Hepatocyte (in vitro differentiated cells): ENCODE data around the gene PLEKHM3. TPM values are rescaled to one million over a fixed set of nuclear protein-coding genes. Genes with fewer than 3 reads are reported as not detected.

Experiments
- DNase-seq: peaks from one replicate; pipeline ENCODE4 v3.0.0-alpha.2; 2016; ENCODE audit warnings: low spot score
- H2AFZ ChIP-seq: fragments of 200-600 bp; sonication (generic); 2 replicates; pipeline ENCODE4 v1.6.0; 2016; ENCODE audit warnings: antibody characterized with exemption, mild to moderate bottlenecking
- H3K27ac ChIP-seq: fragments of 200-600 bp; sonication (generic); 2 replicates; pipeline ENCODE4 v1.5.1; 2016; ENCODE audit warnings: mild to moderate bottlenecking
- H3K27me3 ChIP-seq: fragments of 200-600 bp; sonication (generic); 2 replicates; pipeline ENCODE4 v1.6.1; 2016
- H3K36me3 ChIP-seq: fragments of 200-600 bp; sonication (generic); replicated peaks from 2 replicates; pipeline ENCODE4 v1.5.1; 2016; ENCODE audit warnings: low read depth; ENCODE audit not compliant: insufficient read depth
- H3K4me1 ChIP-seq: fragments of 200-600 bp; sonication (generic); 2 replicates; pipeline ENCODE4 v1.5.1; 2016; ENCODE audit warnings: mild to moderate bottlenecking, moderate library complexity; ENCODE audit not compliant: insufficient read depth
- H3K4me2 ChIP-seq: fragments of 200-600 bp; sonication (generic); 2 replicates; pipeline ENCODE4 v1.6.0; 2016
- H3K4me3 ChIP-seq: fragments of 200-600 bp; sonication (generic); 2 replicates; pipeline ENCODE4 v1.5.1; 2016; ENCODE audit warnings: mild to moderate bottlenecking
- H3K79me2 ChIP-seq: fragments of 200-600 bp; sonication (generic); 2 replicates; pipeline ENCODE4 v1.6.0; 2017; ENCODE audit warnings: mild to moderate bottlenecking
- H3K9me2 ChIP-seq: fragments of 200-600 bp; sonication (generic); replicated peaks from 2 replicates; pipeline ENCODE4 v1.6.0; 2017; ENCODE audit warnings: mild to moderate bottlenecking; ENCODE audit not compliant: insufficient read depth
- H3K9me3 ChIP-seq: fragments of 200-600 bp; sonication (generic); 2 replicates; pipeline ENCODE4 v1.5.1; 2016; ENCODE audit warnings: low read depth, mild to moderate bottlenecking
- H4K20me1 ChIP-seq: fragments of 200-600 bp; sonication (generic); 2 replicates; pipeline ENCODE4 v1.6.0; 2016; ENCODE audit warnings: mild to moderate bottlenecking; ENCODE audit not compliant: insufficient read depth, poor library complexity, severe bottlenecking
- EZH2 ChIP-seq: fragments of 200-600 bp; sonication (generic); IDR thresholded peaks from 2 replicates; pipeline ENCODE4 v1.6.1; 2016; ENCODE audit warnings: antibody characterized with exemption, mild to moderate bottlenecking, borderline replicate concordance
- EZH2phosphoT487 ChIP-seq: fragments of 200-600 bp; sonication (generic); IDR thresholded peaks from one replicate; pipeline ENCODE4 v1.6.1; 2018; ENCODE audit warnings: antibody characterized with exemption, mild to moderate bottlenecking, low read depth, moderate library complexity; ENCODE audit not compliant: unreplicated experiment, severe bottlenecking
- WGBS: methylation state at CpG from one replicate; pipeline ENCODE4 v1.1.6; 2016; ENCODE audit warnings: low lambda C conversion rate; ENCODE audit errors: missing lambda C conversion rate; 5-methylcytosine and 5-hydroxymethylcytosine counted together
- polyA plus RNA-seq: library from polyadenylated mRNA; unstranded; fragments of >200 nt; fragmentation: Nextera tagmentation; extraction: Ambion mirVana; gene quantifications from 2 replicates; pipeline ENCODE4 v1.2.1, GENCODE V29; 2016
- total RNA-seq: library from RNA; depleted of rRNA; stranded (reverse); fragments of >200 nt; gene quantifications from 2 replicates; pipeline ENCODE4 v1.2.3, GENCODE V29; 2014
- TF ChIP-seq, protein P1 (sequence below): fragments of 200-600 bp; sonication (generic); IDR thresholded peaks from 2 replicates; pipeline ENCODE4 v1.5.1; 2016; ENCODE audit warnings: antibody characterized with exemption, mild to moderate bottlenecking; ENCODE audit not compliant: poor library complexity

Gene PLEKHM3
- total and polyA plus RNA-seq, 2 experiments from 2014 or later = 4.2 to 11.1 TPM

DNA sequence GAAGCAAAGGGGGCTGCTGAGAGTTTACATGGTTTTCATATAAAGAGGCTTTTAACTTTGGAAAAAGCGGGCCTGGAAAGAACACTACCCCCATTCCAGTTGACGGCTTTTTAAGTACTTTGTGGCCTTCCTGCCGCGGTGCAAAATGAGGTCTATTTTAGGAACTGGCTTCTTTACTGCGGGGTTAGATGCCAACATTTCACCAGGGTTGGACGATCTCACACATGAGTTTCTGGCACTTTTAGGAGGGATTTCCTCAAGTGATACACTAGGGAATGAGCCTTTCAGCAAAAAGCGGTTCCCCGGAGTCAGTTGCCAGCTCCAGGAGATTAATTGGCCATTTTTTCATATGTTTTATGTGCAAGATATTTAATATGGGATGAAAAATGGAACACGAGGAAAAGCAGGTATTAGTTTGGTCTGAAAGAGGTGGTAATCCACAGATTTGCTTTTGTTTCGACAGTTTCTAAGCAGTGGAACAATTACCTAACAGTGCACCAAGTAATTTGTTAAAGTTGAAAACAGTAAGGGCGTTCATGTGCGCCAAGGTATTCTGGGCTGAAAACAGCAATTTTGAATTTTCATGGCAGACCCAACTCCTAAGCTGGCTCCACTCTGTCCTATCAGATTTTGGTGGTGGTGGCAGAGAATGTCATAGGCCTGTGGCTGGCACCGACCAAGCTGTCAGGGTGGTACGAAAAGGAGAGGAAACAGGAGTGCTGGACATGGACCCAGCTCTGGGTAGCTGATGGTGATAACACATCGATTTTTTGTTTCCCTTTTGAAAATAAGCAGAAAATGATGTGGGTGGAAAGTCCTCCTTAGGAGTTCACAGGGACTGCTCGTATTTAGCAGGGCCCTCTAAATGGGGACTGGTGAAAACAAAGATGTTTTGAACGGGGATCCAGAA, 200.0 kb downstream of the PLEKHM3 start:
- DNase-seq = no peak
- H3K27ac ChIP-seq = no peak overlapping the region
- H3K4me1 ChIP-seq = peaks cover 27% of the 10 kb centered on the region
- no peaks in the 10 kb centered on the region for H4K20me1 ChIP-seq
- no peak for TF ChIP-seq EZH2
- TF ChIP-seq, protein P1, sequence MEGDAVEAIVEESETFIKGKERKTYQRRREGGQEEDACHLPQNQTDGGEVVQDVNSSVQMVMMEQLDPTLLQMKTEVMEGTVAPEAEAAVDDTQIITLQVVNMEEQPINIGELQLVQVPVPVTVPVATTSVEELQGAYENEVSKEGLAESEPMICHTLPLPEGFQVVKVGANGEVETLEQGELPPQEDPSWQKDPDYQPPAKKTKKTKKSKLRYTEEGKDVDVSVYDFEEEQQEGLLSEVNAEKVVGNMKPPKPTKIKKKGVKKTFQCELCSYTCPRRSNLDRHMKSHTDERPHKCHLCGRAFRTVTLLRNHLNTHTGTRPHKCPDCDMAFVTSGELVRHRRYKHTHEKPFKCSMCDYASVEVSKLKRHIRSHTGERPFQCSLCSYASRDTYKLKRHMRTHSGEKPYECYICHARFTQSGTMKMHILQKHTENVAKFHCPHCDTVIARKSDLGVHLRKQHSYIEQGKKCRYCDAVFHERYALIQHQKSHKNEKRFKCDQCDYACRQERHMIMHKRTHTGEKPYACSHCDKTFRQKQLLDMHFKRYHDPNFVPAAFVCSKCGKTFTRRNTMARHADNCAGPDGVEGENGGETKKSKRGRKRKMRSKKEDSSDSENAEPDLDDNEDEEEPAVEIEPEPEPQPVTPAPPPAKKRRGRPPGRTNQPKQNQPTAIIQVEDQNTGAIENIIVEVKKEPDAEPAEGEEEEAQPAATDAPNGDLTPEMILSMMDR = no peak
- TF ChIP-seq EZH2phosphoT487 = no peak
- no peaks in the 10 kb centered on the region for H3K36me3 ChIP-seq
- no peaks in the 10 kb centered on the region for H3K79me2 ChIP-seq
- no peak overlapping the region for H3K4me2 ChIP-seq
- no peaks in the 10 kb centered on the region for H3K9me3 ChIP-seq
- 92% methylated on average over 17 of the region's 17 CpGs for WGBS
- H3K4me3 ChIP-seq = no peak overlapping the region
- H2AFZ ChIP-seq = no peak overlapping the region
- no peaks in the 10 kb centered on the region for H3K27me3 ChIP-seq
- no peaks in the 10 kb centered on the region for H3K9me2 ChIP-seq

DNA sequence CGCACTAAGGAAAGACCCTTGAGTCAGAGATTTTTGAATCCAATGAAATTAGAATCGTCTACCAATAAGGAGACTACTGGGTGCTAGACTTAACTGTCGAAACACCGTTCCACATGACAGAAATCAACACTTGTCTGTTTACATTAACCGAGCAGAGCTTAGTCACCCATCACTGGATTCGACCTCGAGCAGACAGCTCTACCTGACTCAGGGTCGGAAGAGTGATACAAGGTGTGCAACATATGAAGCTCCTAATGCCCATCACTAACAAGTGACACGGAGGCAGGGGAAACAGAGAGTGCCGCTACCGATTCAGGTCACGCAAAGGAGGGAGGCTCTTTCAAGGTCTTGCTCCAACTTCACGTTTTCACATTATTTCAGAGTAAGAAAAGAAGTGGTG, 201.5 kb downstream of the PLEKHM3 start:
- H4K20me1 ChIP-seq = no peaks in the 10 kb centered on the region
- no peaks in the 10 kb centered on the region for H3K27me3 ChIP-seq
- H3K9me3 ChIP-seq = no peaks in the 10 kb centered on the region
- H3K4me3 ChIP-seq = no peak overlapping the region
- no peak overlapping the region for H2AFZ ChIP-seq
- no peaks in the 10 kb centered on the region for H3K36me3 ChIP-seq
- H3K4me1 ChIP-seq = peaks cover 22% of the 10 kb centered on the region
- DNase-seq = no peak
- no peaks in the 10 kb centered on the region for H3K79me2 ChIP-seq
- H3K27ac ChIP-seq = no peak overlapping the region
- no peak for TF ChIP-seq EZH2phosphoT487
- TF ChIP-seq, protein P1 = no peak
- no peak for TF ChIP-seq EZH2
- 88% methylated on average over 13 of the region's 13 CpGs for WGBS
- no peak overlapping the region for H3K4me2 ChIP-seq
- no peaks in the 10 kb centered on the region for H3K9me2 ChIP-seq

DNA sequence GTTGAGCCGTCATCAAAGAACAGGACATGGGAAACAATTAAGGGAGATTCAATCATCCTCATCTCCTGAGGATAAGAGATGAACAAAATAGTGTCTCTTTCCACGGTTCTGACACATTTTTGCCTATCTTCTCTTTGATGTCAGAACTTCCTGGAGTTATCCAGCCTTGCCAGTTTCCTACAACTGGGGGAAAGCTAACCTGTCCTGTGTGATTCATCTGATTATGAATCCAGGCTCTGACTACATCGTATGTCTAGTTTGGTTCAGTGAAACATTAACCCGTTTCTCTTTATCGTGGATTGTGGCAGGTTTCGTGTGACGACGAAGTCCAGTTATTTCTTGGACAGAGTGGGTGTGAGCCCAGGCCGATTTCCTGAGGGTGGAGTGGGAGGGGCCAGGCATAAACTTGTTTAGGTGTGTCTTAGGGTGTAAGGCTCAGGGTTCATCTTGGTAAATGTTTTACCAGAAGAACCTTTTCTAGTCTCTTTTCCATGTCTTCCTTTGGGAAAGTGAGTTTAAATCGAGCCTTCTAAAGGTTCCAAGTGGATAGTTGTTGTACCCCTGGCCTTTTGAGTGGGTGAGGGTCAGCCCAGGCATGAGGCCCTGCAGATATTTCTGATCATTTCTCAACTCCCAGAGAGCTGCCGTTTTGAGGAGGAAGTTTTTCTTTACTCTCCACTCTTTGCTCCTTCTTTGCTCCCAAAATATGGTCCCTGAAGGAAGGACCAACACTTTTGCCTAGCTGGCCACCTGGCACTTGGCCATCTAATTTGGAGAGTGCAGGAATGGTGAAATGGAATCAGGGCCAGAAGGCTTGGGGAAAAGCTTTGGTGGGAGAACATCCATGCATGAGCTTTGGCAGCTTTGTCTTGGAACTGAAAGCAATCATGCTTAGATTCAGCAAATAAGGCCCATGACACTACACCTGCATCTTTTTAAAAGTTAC, 205.2 kb downstream of the PLEKHM3 start:
- Histone ChIP-seq H3K9me3 (no peaks in the 10 kb centered on the region), H3K36me3 (no peaks in the 10 kb centered on the region), H3K4me2 (peak overlapping the region; percentile 62), H2AFZ (no peak overlapping the region), H3K4me1 (peaks cover 13% of the 10 kb centered on the region), H3K4me3 (no peak overlapping the region), H4K20me1 (no peaks in the 10 kb centered on the region), H3K9me2 (no peaks in the 10 kb centered on the region), H3K27me3 (no peaks in the 10 kb centered on the region), H3K79me2 (no peaks in the 10 kb centered on the region), H3K27ac (peak overlapping the region; percentile 96)
- DNase-seq = peak; percentile 89
- TF ChIP-seq, protein P1 = no peak
- no peak for TF ChIP-seq EZH2phosphoT487
- no peak for TF ChIP-seq EZH2
- WGBS = 52% methylated on average over 11 of the region's 11 CpGs
